ENCODE data around the gene TRIM34.

GRCh38 chr11:5658318-5658717 is 33.5 kb downstream of the TRIM34 start:
- TF ChIP-seq CTCF (IDR thresholded peaks at IDR 0.05 in 2 of 3, conservative IDR thresholded peaks at IDR 0.05 in 1 of 3; ENCODE audit: borderline replicate concordance in 1 of 3, insufficient read depth in 1 of 3, low read depth in 2 of 3, low read length in 2 of 3) (no peak), POLR2A (IDR thresholded peaks at IDR 0.05; ENCODE audit: borderline replicate concordance, extremely low read depth, insufficient read depth, insufficient read length) (no peak), EZH2 (IDR thresholded peaks at IDR 0.05) (no peak), ELF1 (IDR thresholded peaks at IDR 0.05; ENCODE audit: borderline replicate concordance, low read depth) (no peak), SRF (IDR thresholded peaks at IDR 0.05; ENCODE audit: low read depth) (no peak), YY1 (IDR thresholded peaks at IDR 0.05; ENCODE audit: extremely low read depth, insufficient replicate concordance, low read depth, low read length) (no peak), POLR2AphosphoS5 (IDR thresholded peaks at IDR 0.05; ENCODE audit: low read depth, low read length) (no peak), EGR1 (IDR thresholded peaks at IDR 0.05; ENCODE audit: low read depth) (no peak), CEBPB (IDR thresholded peaks at IDR 0.05; ENCODE audit: low read depth) (no peak), JUND (IDR thresholded peaks at IDR 0.05) (no peak), ZBTB33 (IDR thresholded peaks at IDR 0.05; ENCODE audit: extremely low read depth, insufficient replicate concordance, low read length) (no peak), REST (IDR thresholded peaks at IDR 0.05; ENCODE audit: low read depth) (no peak), ATF3 (IDR thresholded peaks at IDR 0.05) (no peak)

Data from HCT116 (cell line).